Naive thymus-derived CD4-positive, alpha-beta T cell (primary cell): ENCODE measurements around the gene ASB13. TPM values are rescaled to one million over a fixed set of nuclear protein-coding genes. Genes with fewer than 3 reads are reported as not detected.
A peak's percentile ranks its signal among the peaks of the same experiment; 100 is the strongest.
"Not testable (repeated sequence)": the region's sequence is repeated elsewhere in the genome, so short reads cannot be mapped to it uniquely, and the experiment has no call there.

Experiments
- ATAC-seq: fragments of 150-1000 bp; cut with Tn5 transposase; 2 replicates; pipeline ENCODE4 v1.10.0; 2021; ENCODE audit warnings: mild to moderate bottlenecking, moderate library complexity
- CTCF ChIA-PET: fragments of 350-600 bp; sonication (Branson Sonifier 250); formaldehyde crosslinking; loops from one replicate; lab custom pipeline; 2021; ENCODE audit warnings: antibody characterized with exemption; lab: Charles Lee
- POLR2A ChIA-PET: fragments of 350-600 bp; sonication (Branson Sonifier 250); formaldehyde crosslinking; loops from one replicate; lab custom pipeline; 2021; ENCODE audit warnings: antibody characterized with exemption, inconsistent platforms; lab: Charles Lee
- DNase-seq, 9 donors: peaks; one replicate each; pipeline versions ENCODE4 v3.0.0 to v3.0.0-alpha.2; 2020 to 2022; ENCODE audit warnings: mixed read lengths in 1 of 9
- H3K27ac ChIP-seq: one replicate; pipeline ENCODE4 v1.7.0; 2013; ENCODE audit warnings: mild to moderate bottlenecking, low read depth, low read length, moderate library complexity
- H3K27me3 ChIP-seq, 2 donors: one replicate each; pipeline ENCODE4 v1.7.0; 2013; ENCODE audit warnings: low read length in 2 of 2, mild to moderate bottlenecking in 2 of 2, moderate library complexity in 2 of 2; ENCODE audit not compliant: control insufficient read depth in 2 of 2, insufficient read depth in 2 of 2
- H3K36me3 ChIP-seq, 3 experiments: 1 replicate in 2 of 3; 2 replicates in 1 of 3; pipeline ENCODE4 v1.7.0; 2013; ENCODE audit warnings: low read length in 3 of 3, mild to moderate bottlenecking in 3 of 3, moderate library complexity in 1 of 3; ENCODE audit not compliant: insufficient read depth in 3 of 3, control insufficient read depth in 2 of 3
- H3K4me1 ChIP-seq, 2 donors: one replicate each; pipeline ENCODE4 v1.7.0; 2013; ENCODE audit warnings: low read length in 2 of 2, mild to moderate bottlenecking in 2 of 2, moderate library complexity in 1 of 2; ENCODE audit not compliant: control insufficient read depth in 2 of 2, insufficient read depth in 2 of 2
- H3K4me3 ChIP-seq: 2 replicates; pipeline ENCODE4 v1.7.0; 2013; ENCODE audit warnings: mild to moderate bottlenecking, low read length
- H3K9me3 ChIP-seq, 3 experiments: 1 replicate in 2 of 3; 2 replicates in 1 of 3; pipeline ENCODE4 v1.7.0; 2013; ENCODE audit warnings: low read length in 3 of 3; ENCODE audit not compliant: control insufficient read depth in 2 of 3
- H3K27ac Mint-ChIP-seq, 9 donors: one replicate each; pipeline ENCODE4 v1.8.0; 2020 to 2022; ENCODE audit warnings: mixed read lengths in 9 of 9, mild to moderate bottlenecking in 8 of 9, moderate library complexity in 5 of 9, inconsistent platforms in 2 of 9
- H3K27me3 Mint-ChIP-seq, 5 donors: one replicate each; pipeline ENCODE4 v1.8.0; 2021 to 2022; ENCODE audit warnings: mixed read lengths in 5 of 5, mild to moderate bottlenecking in 1 of 5
- H3K36me3 Mint-ChIP-seq, 5 donors: one replicate each; pipeline ENCODE4 v1.8.0; 2020 to 2022; ENCODE audit warnings: mixed read lengths in 5 of 5, mild to moderate bottlenecking in 3 of 5, inconsistent platforms in 1 of 5
- H3K4me1 Mint-ChIP-seq, 7 donors: one replicate each; pipeline ENCODE4 v1.8.0; 2020 to 2022; ENCODE audit warnings: mixed read lengths in 7 of 7, mild to moderate bottlenecking in 3 of 7, inconsistent platforms in 1 of 7
- H3K4me3 Mint-ChIP-seq, 10 donors: one replicate each; pipeline ENCODE4 v1.8.0; 2020 to 2022; ENCODE audit warnings: mild to moderate bottlenecking in 10 of 10, mixed read lengths in 10 of 10, moderate library complexity in 6 of 10, inconsistent platforms in 2 of 10
- H3K9me3 Mint-ChIP-seq, 11 donors: one replicate each; pipeline ENCODE4 v1.8.0; 2020 to 2022; ENCODE audit warnings: mixed read lengths in 11 of 11, mild to moderate bottlenecking in 4 of 11, inconsistent platforms in 1 of 11, moderate library complexity in 1 of 11
- intact Hi-C, 2 donors: fragments of 100-400 bp; cut with micrococcal nuclease; formaldehyde crosslinking; loops; one replicate each; pipeline ENCODE4 v1.15.1; 2023
- polyA plus RNA-seq, 2 donors: library from polyadenylated mRNA; unstranded; fragments of 300-500 nt; fragmentation: Illumina TruSeq; gene quantifications; one replicate each; pipeline ENCODE4 v1.2.3, GENCODE V29; 2021
- total RNA-seq, 6 experiments: library from RNA in 5 of 6; stranded (reverse) in 5 of 6; gene quantifications; 1 replicate in 5 of 6; 2 replicates in 1 of 6; pipeline ENCODE4 v1.2.3 and lab custom pipeline; 2021 to 2026

ASB13 gene
- total and polyA plus RNA-seq, 7 experiments from 2014 or later: 8.0 to 23.4 (median 15.7) TPM

- H3K9me3 ChIP-seq, H3K27ac ChIP-seq, H3K4me3 ChIP-seq, H3K4me3 Mint-ChIP-seq, CTCF ChIA-PET, H3K9me3 Mint-ChIP-seq, H3K27ac Mint-ChIP-seq, H3K36me3 Mint-ChIP-seq, intact Hi-C loops, DNase-seq, H3K36me3 ChIP-seq, H3K27me3 ChIP-seq, ATAC-seq, H3K4me1 ChIP-seq: not testable (repeated sequence)
- POLR2A ChIA-PET: interaction anchor here (1.2 kb wide), 1 partner anchor 150 kb away, joined by 3 read pairs; no protein-coding TSS in a partner anchor
- Mint-ChIP-seq H3K27me3 (peaks cover 0 to 12% (median 5%) of the 10 kb centered on the region in 5 donors), H3K4me1 (peaks cover 10 to 41% (median 22%) of the 10 kb centered on the region in 7 donors)
These were observed 73.0 kb downstream of the ASB13 start for GRCh38 chr10:5593347-5593746.

GRCh38 chr10:5592070-5592469, 74.3 kb downstream of the ASB13 start:
- H3K9me3 ChIP-seq: no peaks in the 10 kb centered on the region
- ChIA-PET POLR2A (interaction anchor here (1.0 kb wide), 1 partner anchor 149 kb away, joined by 3 read pairs; no protein-coding TSS in a partner anchor), CTCF (interaction anchor here (0.8 to 1.8 kb wide), 3 partner anchors 11 to 149 kb away, joined by 3 to 7 read pairs (median 4); no protein-coding TSS in a partner anchor)
- Mint-ChIP-seq H3K27me3 (peaks cover 0 to 12% (median 5%) of the 10 kb centered on the region in 5 donors), H3K4me3 (no peak overlapping the region), H3K9me3 (no peaks in the 10 kb centered on the region), H3K27ac (no peak overlapping the region), H3K36me3 (peaks cover 0 to 4% (median 0%) of the 10 kb centered on the region in 5 donors), H3K4me1 (peaks cover 10 to 41% (median 21%) of the 10 kb centered on the region in 7 donors)
- no peak overlapping the region for H3K27ac ChIP-seq
- H3K36me3 ChIP-seq: no peaks in the 10 kb centered on the region
- DNase-seq (no peak), ATAC-seq (no peak)
- intact Hi-C loops: no loop called here
- no peaks in the 10 kb centered on the region for H3K27me3 ChIP-seq
- H3K4me3 ChIP-seq: no peak overlapping the region
- H3K4me1 ChIP-seq: no peaks in the 10 kb centered on the region

GRCh38 chr10:5591336-5591824, 75.0 kb downstream of the ASB13 start:
- H3K4me3 Mint-ChIP-seq: no peak overlapping the region
- H3K9me3 Mint-ChIP-seq: no peaks in the 10 kb centered on the region
- H3K4me1 Mint-ChIP-seq: peaks cover 10 to 39% (median 21%) of the 10 kb centered on the region in 7 donors
- H3K36me3 Mint-ChIP-seq: peaks cover 0 to 4% (median 0%) of the 10 kb centered on the region in 5 donors
- no peak overlapping the region for H3K4me3 ChIP-seq
- no peaks in the 10 kb centered on the region for H3K36me3 ChIP-seq
- no peak overlapping the region for H3K27ac ChIP-seq
- no peak for ATAC-seq
- intact Hi-C loops: no loop called here
- no peaks in the 10 kb centered on the region for H3K9me3 ChIP-seq
- no peaks in the 10 kb centered on the region for H3K4me1 ChIP-seq
- peak overlapping the region in 1 of 9 donors; percentile 14 for H3K27ac Mint-ChIP-seq
- POLR2A ChIA-PET: no interaction called here
- H3K27me3 ChIP-seq: no peaks in the 10 kb centered on the region
- CTCF ChIA-PET: interaction anchor here (1.8 kb wide), 1 partner anchor 31 kb away, joined by 7 read pairs; no protein-coding TSS in a partner anchor
- peaks cover 0 to 18% (median 5%) of the 10 kb centered on the region in 5 donors for H3K27me3 Mint-ChIP-seq
- DNase-seq: no peak

GRCh38 chr10:5590816-5591215, 75.6 kb downstream of the ASB13 start:
- Mint-ChIP-seq H3K4me3 (no peak overlapping the region), H3K27ac (peak overlapping the region in 1 of 9 donors; percentile 14), H3K27me3 (peaks cover 0 to 21% (median 5%) of the 10 kb centered on the region in 5 donors), H3K9me3 (no peaks in the 10 kb centered on the region), H3K4me1 (peaks cover 10 to 34% (median 19%) of the 10 kb centered on the region in 7 donors), H3K36me3 (peaks cover 0 to 4% (median 0%) of the 10 kb centered on the region in 5 donors)
- CTCF ChIA-PET: interaction anchor here (1.8 kb wide), 1 partner anchor 32 kb away, joined by 7 read pairs; no protein-coding TSS in a partner anchor
- Histone ChIP-seq H3K4me3 (no peak overlapping the region), H3K36me3 (no peaks in the 10 kb centered on the region), H3K4me1 (no peaks in the 10 kb centered on the region), H3K27me3 (no peaks in the 10 kb centered on the region), H3K9me3 (no peaks in the 10 kb centered on the region), H3K27ac (no peak overlapping the region)
- POLR2A ChIA-PET: no interaction called here
- ATAC-seq (no peak), DNase-seq (no peak)
- intact Hi-C loops: no loop called here

GRCh38 chr10:5589661-5590511, 76.5 kb downstream of the ASB13 start:
- ChIA-PET CTCF (no interaction called here), POLR2A (interaction anchor here (0.7 to 0.8 kb wide), 2 partner anchors 36 to 142 kb away, joined by 3 read pairs; no protein-coding TSS in a partner anchor)
- DNase-seq: no peak
- H3K27me3 Mint-ChIP-seq: peaks cover 0 to 18% (median 5%) of the 10 kb centered on the region in 5 donors
- ATAC-seq: no peak
- no peaks in the 10 kb centered on the region for H3K4me1 ChIP-seq
- H3K27ac ChIP-seq: no peak overlapping the region
- H3K4me3 ChIP-seq: no peak overlapping the region
- intact Hi-C loops: no loop called here
- no peaks in the 10 kb centered on the region for H3K9me3 ChIP-seq
- peaks cover 0 to 4% (median 0%) of the 10 kb centered on the region in 5 donors for H3K36me3 Mint-ChIP-seq
- H3K27ac Mint-ChIP-seq: peak overlapping the region in 3 of 9 donors; percentile 4 to 52 (median 47)
- no peak overlapping the region for H3K4me3 Mint-ChIP-seq
- no peaks in the 10 kb centered on the region for H3K9me3 Mint-ChIP-seq
- H3K27me3 ChIP-seq: no peaks in the 10 kb centered on the region
- H3K4me1 Mint-ChIP-seq: peaks cover 6 to 24% (median 11%) of the 10 kb centered on the region in 7 donors
- H3K36me3 ChIP-seq: no peaks in the 10 kb centered on the region

- ChIA-PET CTCF (no interaction called here), POLR2A (no interaction called here)
- Mint-ChIP-seq H3K4me3 (no peak overlapping the region), H3K27ac (no peak overlapping the region), H3K27me3 (peaks cover 0 to 12% (median 5%) of the 10 kb centered on the region in 5 donors), H3K9me3 (no peaks in the 10 kb centered on the region), H3K4me1 (peaks cover 2 to 17% (median 7%) of the 10 kb centered on the region in 7 donors), H3K36me3 (peaks cover 0 to 4% (median 0%) of the 10 kb centered on the region in 5 donors)
- H3K36me3 ChIP-seq: no peaks in the 10 kb centered on the region
- no peaks in the 10 kb centered on the region for H3K4me1 ChIP-seq
- no peak overlapping the region for H3K27ac ChIP-seq
- H3K27me3 ChIP-seq: no peaks in the 10 kb centered on the region
- ATAC-seq (no peak), DNase-seq (no peak)
- no peaks in the 10 kb centered on the region for H3K9me3 ChIP-seq
- intact Hi-C loops: no loop called here
- H3K4me3 ChIP-seq: no peak overlapping the region
These were observed 77.3 kb downstream of the ASB13 start for GRCh38 chr10:5589011-5589660.
